Suprapubic skin (tissue), 4 donors: ENCODE results near the gene ZNF200.

Experiments used
- CTCF ChIP-seq, 2 donors: fragments of 200-600 bp in 1 of 2; fragments of 450-650 bp in 1 of 2; sonication (generic) in 1 of 2; IDR thresholded peaks; one replicate each; pipeline ENCODE4 v1.5.1; 2016 to 2019; ENCODE audit warnings: antibody characterized with exemption in 2 of 2, mild to moderate bottlenecking in 1 of 2, moderate library complexity in 1 of 2
- EP300 ChIP-seq: sonication (generic); formaldehyde crosslinking; IDR thresholded peaks from one replicate; pipeline ENCODE4 v1.6.1; 2017; ENCODE audit warnings: antibody characterized with exemption
- POLR2A ChIP-seq, 2 donors: fragments of 450-650 bp; IDR thresholded peaks; one replicate each; pipeline ENCODE4 v1.6.1; 2017; ENCODE audit warnings: antibody characterized with exemption in 2 of 2, mild to moderate bottlenecking in 2 of 2, moderate library complexity in 2 of 2
- POLR2AphosphoS5 ChIP-seq, 3 donors: sonication (generic); formaldehyde crosslinking; IDR thresholded peaks; one replicate each; pipeline ENCODE4 v1.6.1; 2017; ENCODE audit warnings: antibody characterized with exemption in 3 of 3

- no peak for TF ChIP-seq POLR2A (IDR thresholded peaks at IDR 0.05)
- TF ChIP-seq CTCF (IDR thresholded peaks at IDR 0.05), result no peak
- no peak for TF ChIP-seq EP300
- no peak for TF ChIP-seq POLR2AphosphoS5 (IDR thresholded peaks at IDR 0.05)
These were observed 23.0 kb downstream of the ZNF200 start for GRCh38 chr16:3212006-3212405.
